ENCODE measurements around the gene TBC1D8. TPM values are rescaled to one million over a fixed set of nuclear protein-coding genes. Genes with fewer than 3 reads are reported as not detected.

The TBC1D8 gene
- total RNA-seq, 4 donors from 2014 or later = 16.7 to 44.0 (median 19.7) TPM

DNA sequence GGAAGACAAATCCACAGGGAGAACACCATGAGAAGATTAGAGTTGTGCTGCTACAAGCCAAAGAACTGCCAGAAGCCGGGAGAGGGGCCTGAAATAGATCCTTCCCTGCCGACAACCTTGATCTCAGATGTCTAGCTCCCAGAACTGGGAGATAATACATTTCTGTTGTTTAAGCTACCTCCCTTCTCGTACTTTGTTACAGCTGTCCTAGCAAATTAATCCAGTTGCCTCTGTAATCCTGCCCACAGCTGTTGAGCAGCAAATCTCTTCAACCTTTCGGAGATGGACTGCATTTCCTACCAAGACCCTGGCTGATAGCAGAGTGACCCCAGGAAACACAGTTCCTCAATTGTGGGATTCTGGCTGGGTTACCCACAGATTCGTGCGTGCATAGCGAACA, 2.6 kb upstream of the TBC1D8 start:
- no peaks in the 10 kb centered on the region for H3K9me3 ChIP-seq
- TF ChIP-seq, protein P1, sequence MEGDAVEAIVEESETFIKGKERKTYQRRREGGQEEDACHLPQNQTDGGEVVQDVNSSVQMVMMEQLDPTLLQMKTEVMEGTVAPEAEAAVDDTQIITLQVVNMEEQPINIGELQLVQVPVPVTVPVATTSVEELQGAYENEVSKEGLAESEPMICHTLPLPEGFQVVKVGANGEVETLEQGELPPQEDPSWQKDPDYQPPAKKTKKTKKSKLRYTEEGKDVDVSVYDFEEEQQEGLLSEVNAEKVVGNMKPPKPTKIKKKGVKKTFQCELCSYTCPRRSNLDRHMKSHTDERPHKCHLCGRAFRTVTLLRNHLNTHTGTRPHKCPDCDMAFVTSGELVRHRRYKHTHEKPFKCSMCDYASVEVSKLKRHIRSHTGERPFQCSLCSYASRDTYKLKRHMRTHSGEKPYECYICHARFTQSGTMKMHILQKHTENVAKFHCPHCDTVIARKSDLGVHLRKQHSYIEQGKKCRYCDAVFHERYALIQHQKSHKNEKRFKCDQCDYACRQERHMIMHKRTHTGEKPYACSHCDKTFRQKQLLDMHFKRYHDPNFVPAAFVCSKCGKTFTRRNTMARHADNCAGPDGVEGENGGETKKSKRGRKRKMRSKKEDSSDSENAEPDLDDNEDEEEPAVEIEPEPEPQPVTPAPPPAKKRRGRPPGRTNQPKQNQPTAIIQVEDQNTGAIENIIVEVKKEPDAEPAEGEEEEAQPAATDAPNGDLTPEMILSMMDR (IDR thresholded peaks at IDR 0.05) = no peak
- TF ChIP-seq POLR2A (IDR thresholded peaks at IDR 0.05) = no peak
- no peaks in the 10 kb centered on the region for H3K27me3 ChIP-seq
- no peaks in the 10 kb centered on the region for H3K36me3 ChIP-seq
- no peak overlapping the region for H3K4me3 ChIP-seq
- no peak for DNase-seq
- H3K27ac ChIP-seq = no peak overlapping the region
- peaks cover 0 to 15% of the 10 kb centered on the region in 2 donors for H3K4me1 ChIP-seq
- intact Hi-C loops (cut with DNase I; ENCODE audit: low total_unique reads) = loop anchor here (5.0 to 10.0 kb wide), 2 partner anchors 119 to 151 kb away; partner anchors contain the start of gene RPL31

DNA sequence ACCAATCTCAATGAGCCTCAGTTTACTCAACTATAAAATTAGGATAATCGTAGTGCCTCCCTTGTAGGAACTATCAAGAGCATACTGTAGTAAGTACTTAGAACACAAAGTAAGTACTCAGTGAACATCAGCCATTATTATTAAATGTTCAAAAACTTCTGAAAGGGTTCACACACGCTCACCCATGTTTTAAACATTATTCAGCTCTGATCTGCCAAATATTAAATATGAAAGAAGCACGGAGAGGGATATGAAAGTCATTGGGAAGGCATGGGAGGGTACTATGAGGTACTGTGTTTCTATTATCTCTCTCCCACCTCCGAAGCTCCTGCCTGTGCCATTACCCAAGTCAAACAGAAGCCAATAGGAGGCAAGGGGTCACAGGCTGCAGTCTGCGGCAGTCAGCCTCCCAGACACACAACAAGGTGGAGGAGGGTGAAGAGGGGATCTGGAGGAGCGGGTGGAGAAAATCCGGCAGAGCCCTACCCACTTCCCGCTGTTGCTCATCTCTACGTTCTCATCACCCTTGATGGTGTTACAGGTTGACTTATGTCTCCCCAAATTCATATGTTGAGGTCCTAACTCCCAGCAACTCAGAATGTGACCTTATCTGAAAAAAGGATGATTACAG, 2.0 kb upstream of the TBC1D8 start:
- Histone ChIP-seq H3K4me3 (no peak overlapping the region), H3K27me3 (no peaks in the 10 kb centered on the region), H3K36me3 (no peaks in the 10 kb centered on the region), H3K9me3 (no peaks in the 10 kb centered on the region), H3K4me1 (peaks cover 0 to 15% of the 10 kb centered on the region in 2 donors), H3K27ac (peak overlapping the region in 1 of 2 donors; percentile 84)
- TF ChIP-seq, protein P1 (IDR thresholded peaks at IDR 0.05) = no peak
- TF ChIP-seq POLR2A (IDR thresholded peaks at IDR 0.05) = no peak
- DNase-seq = no peak
- intact Hi-C loops (cut with DNase I; ENCODE audit: low total_unique reads) = loop anchor here (5.0 to 10.0 kb wide), 2 partner anchors 118 to 151 kb away; partner anchors contain the start of gene RPL31

DNA sequence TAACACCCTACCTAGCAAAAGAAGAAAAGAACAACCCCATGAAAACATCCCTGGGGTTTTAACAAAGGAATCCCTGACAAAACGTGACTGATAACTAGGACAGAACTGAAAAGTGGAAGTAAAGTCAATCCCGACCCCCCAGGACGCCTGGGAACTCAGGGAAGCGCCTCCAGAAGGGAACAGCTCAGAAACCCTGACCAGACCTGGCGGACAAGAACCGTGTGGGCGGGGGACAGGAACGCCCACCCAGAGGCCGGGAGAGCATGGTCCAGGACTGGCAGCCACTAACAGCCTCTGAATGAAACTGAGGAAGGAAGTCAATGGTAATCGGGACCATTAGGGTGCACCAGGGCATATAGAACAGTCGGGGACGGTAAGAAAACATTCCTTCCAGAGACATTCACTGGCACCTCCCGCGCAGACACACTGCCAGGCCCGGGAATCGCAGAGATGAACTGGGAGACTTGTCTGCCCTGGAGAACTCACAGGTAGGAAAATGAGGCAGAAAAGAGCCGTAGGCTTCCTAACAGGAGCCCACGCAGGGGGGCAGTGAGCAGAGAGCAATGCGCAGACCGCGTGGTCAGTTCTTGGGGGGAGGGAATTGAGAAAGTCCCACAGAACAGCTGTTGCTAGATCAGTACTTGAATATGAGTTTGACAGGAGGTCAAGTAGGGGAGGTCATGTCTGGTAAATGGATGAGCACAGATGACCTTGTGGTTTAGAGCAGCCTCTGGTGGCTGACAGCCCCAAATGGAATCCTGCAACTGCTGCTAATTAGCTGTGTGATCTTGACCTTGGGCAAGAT, 1.3 kb upstream of the TBC1D8 start:
- DNase-seq = peak; percentile 59 to 72
- intact Hi-C loops (cut with DNase I; ENCODE audit: low total_unique reads) = loop anchor here (5.0 to 10.0 kb wide), 2 partner anchors 118 to 150 kb away; partner anchors contain the start of gene RPL31
- Histone ChIP-seq H3K4me3 (peak overlapping the region; percentile 52 to 94), H3K36me3 (no peaks in the 10 kb centered on the region), H3K27me3 (no peaks in the 10 kb centered on the region), H3K4me1 (peaks cover 3 to 15% of the 10 kb centered on the region in 2 donors), H3K27ac (peak overlapping the region; percentile 84 to 88), H3K9me3 (no peaks in the 10 kb centered on the region)
- TF ChIP-seq, protein P1 (IDR thresholded peaks at IDR 0.05) = peak; percentile 81 to 94 (median 87)
- TF ChIP-seq POLR2A (IDR thresholded peaks at IDR 0.05) = peak in 1 of 2 donors; percentile 13

DNA sequence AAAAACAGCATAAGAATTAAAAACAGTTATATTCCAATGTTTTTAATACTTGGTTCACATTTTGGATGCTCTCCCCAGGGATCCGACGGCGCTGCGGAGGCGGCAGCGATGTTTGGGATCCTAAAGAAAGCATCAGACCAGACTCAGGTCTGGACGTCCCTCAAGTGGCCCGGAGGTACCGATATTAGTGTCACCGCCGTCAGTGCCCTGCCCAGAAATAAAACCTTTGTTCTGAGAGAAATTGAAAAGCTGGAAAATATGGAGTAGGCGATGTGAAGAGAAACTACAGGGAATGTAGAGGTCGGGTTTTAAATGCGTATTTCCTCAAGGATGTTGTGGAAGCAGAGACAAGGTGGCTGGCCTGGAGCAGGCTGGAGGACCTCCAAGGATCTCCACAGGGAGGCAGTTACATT, 683 bp upstream of the TBC1D8 start:
- intact Hi-C loops (cut with DNase I; ENCODE audit: low total_unique reads) = loop anchor here (5.0 to 10.0 kb wide), 2 partner anchors 117 to 150 kb away; partner anchors contain the start of gene RPL31
- no peaks in the 10 kb centered on the region for H3K36me3 ChIP-seq
- no peak for DNase-seq
- H3K4me1 ChIP-seq = peaks cover 3 to 15% of the 10 kb centered on the region in 2 donors
- H3K27ac ChIP-seq = peak overlapping the region; percentile 84 to 88
- H3K4me3 ChIP-seq = peak overlapping the region; percentile 52 to 94
- H3K27me3 ChIP-seq = no peaks in the 10 kb centered on the region
- TF ChIP-seq, protein P1 (IDR thresholded peaks at IDR 0.05) = peak in 1 of 4 experiments; percentile 0
- TF ChIP-seq POLR2A (IDR thresholded peaks at IDR 0.05) = no peak
- no peaks in the 10 kb centered on the region for H3K9me3 ChIP-seq
